GM12891 (cell line): ENCODE results near the gene IKZF1.

Source experiments
- PAX5 ChIP-seq: IDR thresholded peaks from 2 replicates; pipeline ENCODE4 v1.6.1; 2011; ENCODE audit warnings: low read length, moderate library complexity, mild to moderate bottlenecking; ENCODE audit not compliant: insufficient read depth, severe bottlenecking
- POLR2A ChIP-seq: IDR thresholded peaks from 2 replicates; pipeline ENCODE4 v1.6.1; 2011; ENCODE audit warnings: low read depth, low read length, control low read depth
- POLR2AphosphoS5 ChIP-seq: IDR thresholded peaks from 2 replicates; pipeline ENCODE4 v1.6.1; 2011; ENCODE audit warnings: low read depth, low read length, control low read depth
- POU2F2 ChIP-seq: IDR thresholded peaks from 2 replicates; pipeline ENCODE4 v1.6.1; 2011; ENCODE audit warnings: low read depth, mild to moderate bottlenecking, control low read depth, low read length, moderate library complexity
- SPI1 ChIP-seq: IDR thresholded peaks from 2 replicates; pipeline ENCODE4 v1.6.1; 2011; ENCODE audit warnings: low read depth, low read length, control low read depth
- TAF1 ChIP-seq: IDR thresholded peaks from 2 replicates; pipeline ENCODE4 v1.6.1; 2011; ENCODE audit warnings: low read depth, low read length, control low read depth

DNA sequence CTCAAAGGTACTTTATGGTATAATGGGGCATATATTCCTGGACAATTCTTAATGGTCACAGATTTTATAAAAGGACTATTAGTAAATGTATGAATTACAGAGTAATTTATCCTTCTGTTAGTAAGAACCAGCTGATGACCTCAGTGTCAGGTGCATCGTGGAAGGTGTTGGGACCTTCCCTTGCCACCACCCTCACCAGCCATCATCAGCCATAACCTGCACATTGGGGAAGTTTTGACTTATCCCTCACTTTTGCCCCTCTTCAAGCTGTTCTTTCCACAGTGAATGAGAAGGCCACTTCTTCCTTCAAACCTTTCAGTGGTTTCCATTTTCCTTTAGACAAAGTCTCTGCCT, 93.4 kb downstream of the IKZF1 start:
- TF ChIP-seq POLR2AphosphoS5 (no peak), POLR2A (no peak), POU2F2 (no peak), TAF1 (no peak), SPI1 (no peak), PAX5 (no peak)
